Lower leg skin (tissue), 3 donors: Measurements from ENCODE around the gene RPA1.

Experiments
- POLR2A ChIP-seq, 2 donors: fragments of 450-650 bp; IDR thresholded peaks; one replicate each; pipeline ENCODE4 v1.6.1; 2016 to 2017; ENCODE audit warnings: antibody characterized with exemption in 2 of 2, mild to moderate bottlenecking in 1 of 2, moderate library complexity in 1 of 2
- TF ChIP-seq, protein P1 (sequence below), 3 donors: fragments of 450-650 bp; IDR thresholded peaks; one replicate each; pipeline ENCODE4 v1.5.1; 2016; ENCODE audit warnings: antibody characterized with exemption in 3 of 3, mild to moderate bottlenecking in 3 of 3, moderate library complexity in 2 of 3

GRCh38 chr17:1830288-1830687 lies 483 bp downstream of the RPA1 start:
- TF ChIP-seq, protein P1, sequence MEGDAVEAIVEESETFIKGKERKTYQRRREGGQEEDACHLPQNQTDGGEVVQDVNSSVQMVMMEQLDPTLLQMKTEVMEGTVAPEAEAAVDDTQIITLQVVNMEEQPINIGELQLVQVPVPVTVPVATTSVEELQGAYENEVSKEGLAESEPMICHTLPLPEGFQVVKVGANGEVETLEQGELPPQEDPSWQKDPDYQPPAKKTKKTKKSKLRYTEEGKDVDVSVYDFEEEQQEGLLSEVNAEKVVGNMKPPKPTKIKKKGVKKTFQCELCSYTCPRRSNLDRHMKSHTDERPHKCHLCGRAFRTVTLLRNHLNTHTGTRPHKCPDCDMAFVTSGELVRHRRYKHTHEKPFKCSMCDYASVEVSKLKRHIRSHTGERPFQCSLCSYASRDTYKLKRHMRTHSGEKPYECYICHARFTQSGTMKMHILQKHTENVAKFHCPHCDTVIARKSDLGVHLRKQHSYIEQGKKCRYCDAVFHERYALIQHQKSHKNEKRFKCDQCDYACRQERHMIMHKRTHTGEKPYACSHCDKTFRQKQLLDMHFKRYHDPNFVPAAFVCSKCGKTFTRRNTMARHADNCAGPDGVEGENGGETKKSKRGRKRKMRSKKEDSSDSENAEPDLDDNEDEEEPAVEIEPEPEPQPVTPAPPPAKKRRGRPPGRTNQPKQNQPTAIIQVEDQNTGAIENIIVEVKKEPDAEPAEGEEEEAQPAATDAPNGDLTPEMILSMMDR (IDR thresholded peaks at IDR 0.05) = no peak
- TF ChIP-seq POLR2A (IDR thresholded peaks at IDR 0.05) = no peak
